Hepatocyte (in vitro differentiated cells): ENCODE measurements around the gene CAMSAP1. TPM values are rescaled to one million over a fixed set of nuclear protein-coding genes. Genes with fewer than 3 reads are reported as not detected.

Experiments
- DNase-seq: peaks from one replicate; pipeline ENCODE4 v3.0.0-alpha.2; 2016; ENCODE audit warnings: low spot score
- H2AFZ ChIP-seq: fragments of 200-600 bp; sonication (generic); 2 replicates; pipeline ENCODE4 v1.6.0; 2016; ENCODE audit warnings: antibody characterized with exemption, mild to moderate bottlenecking
- H3K27ac ChIP-seq: fragments of 200-600 bp; sonication (generic); 2 replicates; pipeline ENCODE4 v1.5.1; 2016; ENCODE audit warnings: mild to moderate bottlenecking
- H3K27me3 ChIP-seq: fragments of 200-600 bp; sonication (generic); 2 replicates; pipeline ENCODE4 v1.6.1; 2016
- H3K36me3 ChIP-seq: fragments of 200-600 bp; sonication (generic); replicated peaks from 2 replicates; pipeline ENCODE4 v1.5.1; 2016; ENCODE audit warnings: low read depth; ENCODE audit not compliant: insufficient read depth
- H3K4me1 ChIP-seq: fragments of 200-600 bp; sonication (generic); 2 replicates; pipeline ENCODE4 v1.5.1; 2016; ENCODE audit warnings: mild to moderate bottlenecking, moderate library complexity; ENCODE audit not compliant: insufficient read depth
- H3K4me2 ChIP-seq: fragments of 200-600 bp; sonication (generic); 2 replicates; pipeline ENCODE4 v1.6.0; 2016
- H3K4me3 ChIP-seq: fragments of 200-600 bp; sonication (generic); 2 replicates; pipeline ENCODE4 v1.5.1; 2016; ENCODE audit warnings: mild to moderate bottlenecking
- H3K79me2 ChIP-seq: fragments of 200-600 bp; sonication (generic); 2 replicates; pipeline ENCODE4 v1.6.0; 2017; ENCODE audit warnings: mild to moderate bottlenecking
- H3K9me2 ChIP-seq: fragments of 200-600 bp; sonication (generic); replicated peaks from 2 replicates; pipeline ENCODE4 v1.6.0; 2017; ENCODE audit warnings: mild to moderate bottlenecking; ENCODE audit not compliant: insufficient read depth
- H3K9me3 ChIP-seq: fragments of 200-600 bp; sonication (generic); 2 replicates; pipeline ENCODE4 v1.5.1; 2016; ENCODE audit warnings: low read depth, mild to moderate bottlenecking
- H4K20me1 ChIP-seq: fragments of 200-600 bp; sonication (generic); 2 replicates; pipeline ENCODE4 v1.6.0; 2016; ENCODE audit warnings: mild to moderate bottlenecking; ENCODE audit not compliant: insufficient read depth, poor library complexity, severe bottlenecking
- EZH2 ChIP-seq: fragments of 200-600 bp; sonication (generic); IDR thresholded peaks from 2 replicates; pipeline ENCODE4 v1.6.1; 2016; ENCODE audit warnings: antibody characterized with exemption, mild to moderate bottlenecking, borderline replicate concordance
- EZH2phosphoT487 ChIP-seq: fragments of 200-600 bp; sonication (generic); IDR thresholded peaks from one replicate; pipeline ENCODE4 v1.6.1; 2018; ENCODE audit warnings: antibody characterized with exemption, mild to moderate bottlenecking, low read depth, moderate library complexity; ENCODE audit not compliant: unreplicated experiment, severe bottlenecking
- WGBS: methylation state at CpG from one replicate; pipeline ENCODE4 v1.1.6; 2016; ENCODE audit warnings: low lambda C conversion rate; ENCODE audit errors: missing lambda C conversion rate; 5-methylcytosine and 5-hydroxymethylcytosine counted together
- polyA plus RNA-seq: library from polyadenylated mRNA; unstranded; fragments of >200 nt; fragmentation: Nextera tagmentation; extraction: Ambion mirVana; gene quantifications from 2 replicates; pipeline ENCODE4 v1.2.1, GENCODE V29; 2016
- total RNA-seq: library from RNA; depleted of rRNA; stranded (reverse); fragments of >200 nt; gene quantifications from 2 replicates; pipeline ENCODE4 v1.2.3, GENCODE V29; 2014
- TF ChIP-seq, protein P1 (sequence below): fragments of 200-600 bp; sonication (generic); IDR thresholded peaks from 2 replicates; pipeline ENCODE4 v1.5.1; 2016; ENCODE audit warnings: antibody characterized with exemption, mild to moderate bottlenecking; ENCODE audit not compliant: poor library complexity

CAMSAP1 gene
- total and polyA plus RNA-seq, 2 experiments from 2014 or later, result 5.0 to 15.6 TPM

DNA sequence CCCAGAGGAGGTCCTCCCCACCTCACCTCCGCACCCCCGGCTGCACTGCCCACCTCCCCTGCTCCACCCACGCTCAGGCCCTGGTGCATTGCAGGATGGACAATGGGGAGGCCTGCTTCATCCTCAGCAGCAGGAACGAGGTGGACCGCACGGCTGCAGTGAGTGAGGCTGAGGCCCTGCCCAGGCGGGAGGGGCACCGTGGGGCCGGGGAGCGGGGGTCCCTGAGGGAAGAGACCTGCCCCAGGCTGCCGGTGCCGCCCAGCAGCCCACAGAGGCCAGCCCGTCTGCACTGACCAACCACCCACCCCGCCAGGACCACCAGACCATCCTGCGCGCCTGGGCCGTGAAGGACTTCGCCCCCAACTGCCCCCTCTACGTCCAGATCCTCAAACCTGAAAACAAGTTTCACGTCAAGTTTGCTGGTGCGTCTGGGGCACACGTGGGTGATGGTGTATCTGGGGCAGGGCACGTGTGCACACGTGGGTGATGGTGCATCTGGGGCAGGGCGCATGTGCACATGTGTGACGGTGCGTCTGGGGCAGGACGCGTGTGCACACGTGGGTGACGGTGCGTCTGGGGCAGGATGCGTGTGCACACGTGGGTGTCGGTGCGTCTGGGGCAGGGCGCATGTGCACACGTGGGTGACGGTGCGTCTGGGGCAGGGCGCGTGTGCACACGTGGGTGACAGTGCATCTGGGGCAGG, 138.7 kb downstream of the CAMSAP1 start:
- no peaks in the 10 kb centered on the region for H3K79me2 ChIP-seq
- H4K20me1 ChIP-seq, result no peaks in the 10 kb centered on the region
- H3K4me3 ChIP-seq, result no peak overlapping the region
- no peaks in the 10 kb centered on the region for H3K4me1 ChIP-seq
- WGBS, result 92% methylated on average over 26 of the region's 43 CpGs
- no peak for DNase-seq
- no peaks in the 10 kb centered on the region for H3K27me3 ChIP-seq
- H3K27ac ChIP-seq, result no peak overlapping the region
- no peak for TF ChIP-seq EZH2phosphoT487
- TF ChIP-seq, protein P1, sequence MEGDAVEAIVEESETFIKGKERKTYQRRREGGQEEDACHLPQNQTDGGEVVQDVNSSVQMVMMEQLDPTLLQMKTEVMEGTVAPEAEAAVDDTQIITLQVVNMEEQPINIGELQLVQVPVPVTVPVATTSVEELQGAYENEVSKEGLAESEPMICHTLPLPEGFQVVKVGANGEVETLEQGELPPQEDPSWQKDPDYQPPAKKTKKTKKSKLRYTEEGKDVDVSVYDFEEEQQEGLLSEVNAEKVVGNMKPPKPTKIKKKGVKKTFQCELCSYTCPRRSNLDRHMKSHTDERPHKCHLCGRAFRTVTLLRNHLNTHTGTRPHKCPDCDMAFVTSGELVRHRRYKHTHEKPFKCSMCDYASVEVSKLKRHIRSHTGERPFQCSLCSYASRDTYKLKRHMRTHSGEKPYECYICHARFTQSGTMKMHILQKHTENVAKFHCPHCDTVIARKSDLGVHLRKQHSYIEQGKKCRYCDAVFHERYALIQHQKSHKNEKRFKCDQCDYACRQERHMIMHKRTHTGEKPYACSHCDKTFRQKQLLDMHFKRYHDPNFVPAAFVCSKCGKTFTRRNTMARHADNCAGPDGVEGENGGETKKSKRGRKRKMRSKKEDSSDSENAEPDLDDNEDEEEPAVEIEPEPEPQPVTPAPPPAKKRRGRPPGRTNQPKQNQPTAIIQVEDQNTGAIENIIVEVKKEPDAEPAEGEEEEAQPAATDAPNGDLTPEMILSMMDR, result no peak
- TF ChIP-seq EZH2, result no peak
- no peaks in the 10 kb centered on the region for H3K9me2 ChIP-seq
- H3K4me2 ChIP-seq, result no peak overlapping the region
- H3K36me3 ChIP-seq, result no peaks in the 10 kb centered on the region
- H3K9me3 ChIP-seq, result no peaks in the 10 kb centered on the region
- no peak overlapping the region for H2AFZ ChIP-seq

DNA sequence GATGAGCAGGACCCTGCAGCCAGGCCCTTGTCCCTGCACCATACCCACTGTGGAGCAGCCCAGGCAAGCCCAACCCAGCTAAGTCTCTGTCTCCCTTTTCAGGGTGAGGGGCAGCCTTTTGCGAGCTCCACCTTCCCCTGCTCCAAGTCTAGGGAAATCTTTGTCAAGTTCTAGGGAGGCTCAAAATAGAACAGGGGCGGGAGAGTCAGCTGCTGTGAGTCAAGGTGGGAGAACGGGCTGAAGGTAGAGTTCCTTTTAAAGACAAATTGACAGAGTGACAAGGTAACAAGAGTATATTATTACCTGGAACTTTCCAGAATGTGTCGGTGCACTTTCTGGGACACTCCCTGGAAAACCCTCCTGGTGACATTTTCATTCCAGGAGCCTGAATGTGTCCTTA, 140.6 kb downstream of the CAMSAP1 start:
- no peaks in the 10 kb centered on the region for H3K79me2 ChIP-seq
- H3K4me3 ChIP-seq, result no peak overlapping the region
- H3K4me1 ChIP-seq, result no peaks in the 10 kb centered on the region
- H3K27me3 ChIP-seq, result no peaks in the 10 kb centered on the region
- no peaks in the 10 kb centered on the region for H3K9me3 ChIP-seq
- H3K9me2 ChIP-seq, result no peaks in the 10 kb centered on the region
- DNase-seq, result no peak
- no peak overlapping the region for H3K4me2 ChIP-seq
- H2AFZ ChIP-seq, result no peak overlapping the region
- H3K36me3 ChIP-seq, result no peaks in the 10 kb centered on the region
- H3K27ac ChIP-seq, result no peak overlapping the region
- no peaks in the 10 kb centered on the region for H4K20me1 ChIP-seq
- TF ChIP-seq, protein P1, result no peak
- TF ChIP-seq EZH2phosphoT487, result no peak
- no peak for TF ChIP-seq EZH2
- 96% methylated on average over 4 of the region's 4 CpGs for WGBS

DNA sequence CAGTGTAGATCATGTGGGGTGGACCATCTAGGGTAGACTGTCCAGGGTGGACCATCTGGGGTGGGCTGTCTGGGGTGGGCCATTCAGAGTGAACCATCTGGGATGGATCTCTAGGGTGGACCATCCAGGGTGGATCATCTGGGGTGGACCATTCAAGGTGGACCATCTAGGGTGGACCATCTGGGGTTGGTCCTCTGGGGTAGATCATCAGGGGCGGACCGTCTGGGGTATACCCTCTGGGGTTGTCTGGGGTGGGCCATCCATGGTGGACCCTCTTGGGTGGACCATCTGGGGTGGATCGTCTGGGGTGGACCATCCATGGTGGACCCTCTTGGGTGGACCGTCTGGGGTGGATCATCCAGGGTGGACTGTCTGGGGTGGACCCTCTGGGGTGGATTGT, 141.1 kb downstream of the CAMSAP1 start:
- H3K4me1 ChIP-seq, result no peaks in the 10 kb centered on the region
- no peak overlapping the region for H3K4me3 ChIP-seq
- no peaks in the 10 kb centered on the region for H3K9me2 ChIP-seq
- DNase-seq, result no peak
- no peaks in the 10 kb centered on the region for H3K36me3 ChIP-seq
- no peaks in the 10 kb centered on the region for H3K27me3 ChIP-seq
- H3K4me2 ChIP-seq, result no peak overlapping the region
- H4K20me1 ChIP-seq, result no peaks in the 10 kb centered on the region
- no peaks in the 10 kb centered on the region for H3K79me2 ChIP-seq
- H3K27ac ChIP-seq, result no peak overlapping the region
- WGBS, result 86% methylated on average over 2 of the region's 4 CpGs
- no peak overlapping the region for H2AFZ ChIP-seq
- no peaks in the 10 kb centered on the region for H3K9me3 ChIP-seq
- TF ChIP-seq EZH2 (no peak), EZH2phosphoT487 (no peak)
- TF ChIP-seq, protein P1, result no peak
